Anterior cingulate cortex (tissue), 58 donors: ENCODE results near the gene PITPNC1.
"Not testable (repeated sequence)": the region's sequence is repeated elsewhere in the genome, so short reads cannot be mapped to it uniquely, and the experiment has no call there.

Source experiments
- DNase-seq, 58 donors: peaks; one replicate each; lab custom pipeline; 2025; lab: John Stamatoyannopoulos, UW

The PITPNC1 gene

DNA sequence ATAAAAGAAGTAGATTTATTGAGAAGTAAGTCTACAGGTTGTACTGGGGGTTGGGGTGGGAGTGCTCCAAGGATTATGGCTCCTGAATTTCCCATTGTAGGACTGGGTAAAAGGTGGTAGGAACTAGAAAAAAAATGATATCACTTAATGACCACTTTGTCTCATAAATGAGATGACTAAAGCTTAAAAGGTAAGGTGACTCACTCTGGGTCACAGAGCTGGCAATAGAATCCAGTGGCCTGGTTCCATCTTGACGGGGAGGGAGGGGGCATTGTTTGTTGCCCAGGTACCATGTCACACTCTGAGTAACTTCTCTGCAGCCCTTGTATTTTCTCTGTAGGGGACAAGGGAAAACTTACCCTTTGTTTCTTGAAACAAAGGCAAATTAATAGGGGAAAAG lies 126.1 kb downstream of the PITPNC1 start:
- peak in 1 of 58 donors; percentile 7 for DNase-seq

DNA sequence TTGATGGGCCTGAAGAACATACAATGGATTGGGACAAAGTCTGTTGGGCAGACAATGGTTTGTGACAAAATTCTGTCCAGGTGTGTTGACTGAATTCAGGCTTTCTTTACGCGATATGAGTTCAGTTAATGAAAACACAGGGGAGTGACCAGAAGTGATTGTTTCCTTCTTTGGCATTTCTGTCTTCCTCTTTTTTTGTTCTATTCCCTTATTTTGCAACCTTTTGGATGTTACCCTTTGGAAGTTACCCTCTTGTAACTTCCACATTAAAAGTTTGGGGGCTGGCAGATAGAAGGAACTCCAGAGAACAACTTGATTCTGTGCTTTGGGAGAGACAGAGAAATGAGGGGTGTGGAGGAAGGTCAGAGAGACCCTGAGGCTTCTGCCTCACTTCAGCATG lies 126.7 kb downstream of the PITPNC1 start:
- no peak for DNase-seq

GRCh38 chr17:67504182-67504581 lies 127.1 kb downstream of the PITPNC1 start:
- DNase-seq = no peak

- DNase-seq = no peak
Observed at GRCh38 chr17:67506966-67507365, 129.9 kb downstream of the PITPNC1 start.

GRCh38 chr17:67509390-67510287 lies 132.6 kb downstream of the PITPNC1 start:
- DNase-seq = peak in 3 of 58 donors; percentile 30 to 45 (median 32)

GRCh38 chr17:67511012-67511411 lies 133.9 kb downstream of the PITPNC1 start:
- no peak for DNase-seq

- DNase-seq = no peak
Observed at GRCh38 chr17:67511804-67512203, 134.7 kb downstream of the PITPNC1 start.

DNA sequence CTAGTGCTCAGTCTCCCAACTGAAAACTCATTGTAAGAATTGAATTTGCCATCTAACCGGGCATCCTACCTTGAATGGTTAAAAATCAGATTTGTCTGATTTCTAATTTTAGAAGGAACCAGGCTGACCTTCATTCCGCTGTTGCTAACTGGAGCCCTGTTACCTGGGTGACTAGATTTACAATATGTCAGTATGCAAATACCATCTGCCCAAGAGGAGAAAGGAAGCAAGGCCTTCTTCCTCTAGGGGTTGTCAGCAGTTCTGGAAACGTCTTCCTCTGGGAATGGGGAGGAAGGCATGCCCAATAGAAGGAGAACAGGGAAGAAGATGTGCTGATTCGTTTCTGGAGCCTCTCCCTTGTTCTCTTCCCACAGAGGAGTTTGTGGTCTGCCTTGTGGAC lies 137.9 kb downstream of the PITPNC1 start:
- peak in 2 of 58 donors; percentile 17 to 27 for DNase-seq

DNA sequence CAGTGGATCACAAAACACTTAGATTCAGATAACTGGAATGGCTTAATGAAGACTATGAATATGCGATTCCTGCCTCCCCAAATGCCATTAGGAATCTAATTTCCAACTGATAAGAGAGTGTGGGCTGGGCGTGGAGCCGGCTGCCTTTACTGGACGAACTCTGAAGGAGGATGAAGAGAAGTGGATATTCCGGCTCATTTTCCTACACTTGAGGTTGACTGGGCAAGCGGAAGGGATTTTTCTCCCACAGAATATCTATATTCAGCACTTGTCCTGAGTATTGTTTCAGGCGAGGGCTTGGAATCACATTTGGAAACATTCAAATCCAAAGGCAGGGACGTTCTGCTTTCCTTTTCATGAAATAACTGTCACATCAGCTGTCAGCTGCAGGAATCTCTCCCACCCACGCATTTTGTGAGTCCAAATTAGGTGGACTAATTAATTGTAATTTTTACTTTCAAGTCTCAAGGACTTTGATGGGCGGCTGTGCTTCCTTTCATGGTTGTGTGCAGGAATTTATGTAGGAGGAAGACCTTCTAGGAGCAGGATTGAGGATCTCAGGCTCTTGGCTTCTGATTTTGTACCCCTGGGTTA lies 138.5 kb downstream of the PITPNC1 start:
- DNase-seq = peak in 1 of 58 donors; percentile 28

GRCh38 chr17:67516571-67516970 lies 139.5 kb downstream of the PITPNC1 start:
- not testable (repeated sequence) for DNase-seq

GRCh38 chr17:67517325-67517724 lies 140.2 kb downstream of the PITPNC1 start:
- DNase-seq = no peak

- no peak for DNase-seq
Observed at GRCh38 chr17:67518876-67519275, 141.8 kb downstream of the PITPNC1 start.

DNA sequence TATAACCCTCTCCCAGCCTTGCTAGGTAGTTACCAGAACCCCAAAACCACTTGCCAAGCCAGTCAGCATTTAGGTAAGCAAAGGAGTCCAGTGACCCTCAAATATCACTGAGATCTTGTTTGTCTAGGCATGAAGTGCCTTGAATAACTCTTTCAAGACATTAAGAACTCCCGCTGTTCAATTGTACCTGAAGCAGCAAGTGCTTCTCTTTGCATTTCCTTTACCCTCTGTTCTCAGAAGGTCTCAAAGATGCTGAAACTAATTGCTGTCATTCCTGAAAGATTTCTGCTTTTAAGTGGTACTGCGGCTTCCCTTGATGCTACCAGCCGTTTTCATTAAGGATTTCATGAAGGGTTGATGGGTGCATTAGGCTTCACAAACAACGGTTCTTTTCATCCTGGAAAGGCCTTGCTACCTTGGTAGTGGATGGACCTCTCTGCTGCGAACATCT lies 142.7 kb downstream of the PITPNC1 start:
- DNase-seq = no peak

GRCh38 chr17:67520252-67520906 lies 143.3 kb downstream of the PITPNC1 start:
- peak in 6 of 58 donors; percentile 2 to 31 (median 19) for DNase-seq

DNA sequence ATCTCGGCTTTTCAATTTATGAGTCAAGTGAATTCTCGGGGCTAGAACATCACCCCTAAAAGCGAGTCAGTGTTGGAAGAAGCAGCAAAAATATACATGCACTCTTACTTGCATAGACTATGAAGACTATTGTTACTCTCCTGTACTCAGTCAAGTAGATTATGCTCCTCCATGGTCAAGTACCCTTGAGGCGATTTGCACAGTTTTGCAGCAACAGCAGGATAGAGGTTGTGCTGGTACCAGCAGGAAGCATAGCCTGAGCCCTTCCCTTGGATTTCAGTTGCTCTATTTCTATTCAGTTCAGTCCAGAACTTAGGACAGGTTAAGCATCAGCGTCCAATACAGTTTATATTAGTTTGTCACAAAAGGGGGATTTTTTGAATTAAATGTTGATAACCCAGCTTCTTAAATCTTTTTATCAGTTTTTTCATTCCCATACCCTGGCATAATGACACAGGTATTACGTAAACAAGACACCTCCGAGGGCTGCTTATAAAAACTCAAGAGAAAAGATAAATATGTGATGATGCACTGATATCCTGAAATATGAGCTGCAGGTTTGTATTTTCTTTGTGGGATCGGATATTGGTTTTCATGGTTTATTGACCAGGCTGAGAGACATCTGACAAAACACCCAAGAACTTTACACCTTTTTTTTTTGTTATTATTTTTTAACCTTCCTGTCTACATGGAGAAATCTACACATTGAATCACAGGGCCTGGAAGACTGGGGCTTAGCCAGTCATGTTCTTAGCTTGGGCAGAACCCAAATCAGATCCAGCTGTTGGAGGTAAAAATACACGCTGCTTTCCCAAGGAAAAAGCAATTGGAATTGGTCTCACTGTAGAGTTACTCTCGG lies 144.1 kb downstream of the PITPNC1 start:
- DNase-seq = no peak

- DNase-seq = no peak
Observed at GRCh38 chr17:67521775-67522069, 144.6 kb downstream of the PITPNC1 start.

GRCh38 chr17:67523101-67523500 lies 146.0 kb downstream of the PITPNC1 start:
- DNase-seq = no peak

DNA sequence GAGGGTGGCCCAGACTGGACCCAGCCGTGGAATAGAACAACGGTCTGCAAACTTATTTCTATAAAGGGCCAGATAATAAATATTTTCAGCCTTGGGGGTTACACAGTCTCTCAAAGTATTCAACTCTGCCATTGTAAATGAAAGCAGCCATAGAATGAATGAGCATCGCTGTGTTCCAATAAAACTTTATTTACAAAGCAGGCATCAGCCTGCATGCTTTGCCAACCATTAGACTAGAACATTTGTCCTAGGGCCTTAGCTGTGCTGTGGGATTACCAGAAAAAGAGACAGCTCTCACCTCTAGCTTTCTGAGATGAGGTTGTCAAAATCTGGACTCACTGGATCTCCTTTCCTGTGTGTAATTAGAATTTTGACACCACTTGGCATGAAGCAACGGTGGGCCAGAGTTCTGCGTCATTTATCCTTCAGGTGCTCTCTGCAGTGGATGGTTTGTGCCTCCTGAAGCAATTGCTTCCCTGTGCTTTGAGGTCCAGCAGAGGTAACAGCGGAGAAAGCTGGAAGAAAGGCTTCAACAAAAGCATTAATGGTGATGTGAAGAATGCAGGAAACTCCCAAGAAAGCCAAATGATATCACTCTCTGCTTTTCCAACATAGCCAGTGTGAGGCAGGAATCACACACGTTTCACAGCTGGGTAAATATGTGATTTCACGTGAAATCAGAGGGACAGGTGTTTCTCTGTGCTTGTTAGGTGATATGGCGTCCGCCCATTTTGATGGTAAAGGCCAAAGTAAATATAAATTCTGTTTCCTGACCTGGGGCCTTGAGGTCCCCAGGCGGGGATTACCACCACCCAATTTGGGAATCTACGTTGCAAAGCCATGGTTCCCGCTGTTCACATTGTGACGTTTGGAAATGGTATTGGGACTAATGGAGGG lies 148.4 kb downstream of the PITPNC1 start:
- no peak for DNase-seq

DNA sequence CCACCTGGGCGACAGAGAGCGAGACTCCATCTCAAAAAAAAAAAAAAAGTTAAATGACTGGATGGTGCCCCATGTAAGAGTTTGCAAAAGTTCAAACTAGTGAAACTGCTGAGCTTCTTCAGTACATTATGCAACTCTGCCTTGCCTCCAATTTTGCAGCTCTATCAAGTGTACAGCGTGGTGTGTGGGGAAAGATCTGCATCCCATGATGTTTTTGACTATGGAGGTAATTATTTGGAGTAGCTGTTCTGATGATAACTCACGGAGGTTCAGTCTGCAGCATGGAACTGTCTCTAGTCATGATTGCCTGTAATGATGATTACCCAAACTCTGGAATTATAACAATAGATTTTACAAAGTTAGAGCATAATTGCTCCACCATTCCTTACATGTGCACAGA lies 149.6 kb downstream of the PITPNC1 start:
- DNase-seq = no peak
